Vagina (tissue), 2 donors: ENCODE data around the gene FYCO1. TPM values are rescaled to one million over a fixed set of nuclear protein-coding genes. Genes with fewer than 3 reads are reported as not detected.

Source experiments
- DNase-seq, 2 donors: peaks; one replicate each; pipeline ENCODE4 v3.0.0-alpha.2; 2017; ENCODE audit errors: extremely low spot score in 2 of 2
- H3K27ac ChIP-seq: fragments of 200-600 bp; sonication (generic); one replicate; pipeline ENCODE4 v1.5.1; 2019
- H3K27me3 ChIP-seq: fragments of 200-600 bp; sonication (generic); one replicate; pipeline ENCODE4 v1.5.1; 2019
- H3K36me3 ChIP-seq, 2 donors: fragments of 200-600 bp; sonication (generic); one replicate each; pipeline ENCODE4 v1.5.1; 2017 to 2019
- H3K4me1 ChIP-seq: fragments of 200-600 bp; sonication (generic); one replicate; pipeline ENCODE4 v1.5.1; 2019
- H3K4me3 ChIP-seq, 2 donors: fragments of 200-600 bp; sonication (generic); 1 replicate in 1 of 2; 2 replicates in 1 of 2; pipeline ENCODE4 v1.5.1; 2016 to 2019
- H3K9me3 ChIP-seq: fragments of 200-600 bp; sonication (generic); one replicate; pipeline ENCODE4 v1.5.1; 2019
- POLR2A ChIP-seq, 2 donors: fragments of 450-650 bp; IDR thresholded peaks; one replicate each; pipeline ENCODE4 v1.6.1; 2017; ENCODE audit warnings: antibody characterized with exemption in 2 of 2, mild to moderate bottlenecking in 2 of 2, moderate library complexity in 2 of 2
- POLR2AphosphoS5 ChIP-seq, 2 donors: sonication (generic); formaldehyde crosslinking; IDR thresholded peaks; one replicate each; pipeline ENCODE4 v1.9.0; 2017; ENCODE audit warnings: antibody characterized with exemption in 2 of 2, mild to moderate bottlenecking in 2 of 2, low read depth in 1 of 2; ENCODE audit not compliant: insufficient read depth in 1 of 2
- intact Hi-C: fragments of 100-400 bp; cut with DNase I; formaldehyde crosslinking; loops from one replicate; pipeline ENCODE4 v1.15.1; 2023
- total RNA-seq: library from RNA; depleted of rRNA; stranded (reverse); fragments of >200 nt; gene quantifications from one replicate; pipeline ENCODE4 v1.2.3, GENCODE V29; 2016
- TF ChIP-seq, protein P1 (sequence below), 3 experiments: fragments of 450-650 bp in 2 of 3; fragments of 200-600 bp in 1 of 3; sonication (generic) in 1 of 3; IDR thresholded peaks; one replicate each; pipeline ENCODE4 v1.5.1; 2017 to 2019; ENCODE audit warnings: antibody characterized with exemption in 3 of 3, mild to moderate bottlenecking in 2 of 3, moderate library complexity in 2 of 3

FYCO1 gene
- total RNA-seq, 1 donor from 2014 or later, result 45.7 TPM

DNA sequence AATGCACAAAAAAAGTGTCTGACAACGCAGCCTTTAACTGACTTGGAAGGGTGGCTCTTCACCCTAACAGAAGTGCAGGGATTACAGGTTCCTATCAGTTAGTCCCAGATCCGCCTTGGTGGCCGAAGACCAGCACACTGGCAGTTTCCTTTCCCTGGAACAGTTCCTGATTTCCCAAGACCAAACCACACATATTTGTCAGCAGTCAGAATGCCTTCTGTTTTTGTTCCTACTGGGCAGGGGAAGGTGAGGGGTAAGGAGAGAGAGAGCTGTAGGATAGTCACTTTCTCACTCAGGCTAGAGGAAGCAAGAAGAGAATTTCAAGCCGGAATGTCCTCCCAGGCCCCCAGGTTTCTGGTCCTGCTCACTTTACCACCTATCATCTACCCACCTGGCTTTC, 43.2 kb downstream of the FYCO1 start:
- no peaks in the 10 kb centered on the region for H3K27me3 ChIP-seq
- peak overlapping the region; percentile 79 for H3K27ac ChIP-seq
- TF ChIP-seq, protein P1, sequence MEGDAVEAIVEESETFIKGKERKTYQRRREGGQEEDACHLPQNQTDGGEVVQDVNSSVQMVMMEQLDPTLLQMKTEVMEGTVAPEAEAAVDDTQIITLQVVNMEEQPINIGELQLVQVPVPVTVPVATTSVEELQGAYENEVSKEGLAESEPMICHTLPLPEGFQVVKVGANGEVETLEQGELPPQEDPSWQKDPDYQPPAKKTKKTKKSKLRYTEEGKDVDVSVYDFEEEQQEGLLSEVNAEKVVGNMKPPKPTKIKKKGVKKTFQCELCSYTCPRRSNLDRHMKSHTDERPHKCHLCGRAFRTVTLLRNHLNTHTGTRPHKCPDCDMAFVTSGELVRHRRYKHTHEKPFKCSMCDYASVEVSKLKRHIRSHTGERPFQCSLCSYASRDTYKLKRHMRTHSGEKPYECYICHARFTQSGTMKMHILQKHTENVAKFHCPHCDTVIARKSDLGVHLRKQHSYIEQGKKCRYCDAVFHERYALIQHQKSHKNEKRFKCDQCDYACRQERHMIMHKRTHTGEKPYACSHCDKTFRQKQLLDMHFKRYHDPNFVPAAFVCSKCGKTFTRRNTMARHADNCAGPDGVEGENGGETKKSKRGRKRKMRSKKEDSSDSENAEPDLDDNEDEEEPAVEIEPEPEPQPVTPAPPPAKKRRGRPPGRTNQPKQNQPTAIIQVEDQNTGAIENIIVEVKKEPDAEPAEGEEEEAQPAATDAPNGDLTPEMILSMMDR (IDR thresholded peaks at IDR 0.05), result no peak
- TF ChIP-seq POLR2A (IDR thresholded peaks at IDR 0.05) (no peak), POLR2AphosphoS5 (IDR thresholded peaks at IDR 0.05; ENCODE audit: insufficient read depth in 1 of 2, low read depth in 1 of 2) (no peak)
- intact Hi-C loops, result no loop called here
- no peak for DNase-seq
- peaks cover 0 to 73% of the 10 kb centered on the region in 2 donors for H3K36me3 ChIP-seq
- peaks cover 46% of the 10 kb centered on the region for H3K4me1 ChIP-seq
- no peak overlapping the region for H3K4me3 ChIP-seq
- H3K9me3 ChIP-seq, result no peaks in the 10 kb centered on the region

DNA sequence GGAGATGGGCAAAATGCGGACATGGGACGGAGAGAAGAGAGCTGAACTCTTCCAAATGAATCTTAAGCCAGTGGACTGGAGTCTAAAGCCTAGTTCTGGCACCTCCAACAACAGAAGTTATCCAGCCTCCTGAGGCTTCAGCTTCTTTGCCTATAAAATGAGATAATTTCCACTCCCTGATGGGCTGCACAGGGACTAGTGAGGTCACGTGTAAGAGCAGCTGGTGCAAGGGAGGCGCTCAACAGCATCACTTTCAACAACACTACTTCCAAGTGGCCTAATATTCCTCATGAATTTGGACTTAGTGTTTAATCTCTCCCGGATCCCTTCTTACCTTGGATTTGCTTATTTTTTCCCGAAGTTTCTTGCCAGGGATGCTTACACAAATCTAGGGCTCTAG, 43.7 kb downstream of the FYCO1 start:
- intact Hi-C loops, result no loop called here
- no peaks in the 10 kb centered on the region for H3K9me3 ChIP-seq
- TF ChIP-seq POLR2A (IDR thresholded peaks at IDR 0.05) (no peak), POLR2AphosphoS5 (IDR thresholded peaks at IDR 0.05; ENCODE audit: insufficient read depth in 1 of 2, low read depth in 1 of 2) (no peak)
- TF ChIP-seq, protein P1 (IDR thresholded peaks at IDR 0.05), result no peak
- peak overlapping the region; percentile 79 for H3K27ac ChIP-seq
- no peaks in the 10 kb centered on the region for H3K27me3 ChIP-seq
- peaks cover 45% of the 10 kb centered on the region for H3K4me1 ChIP-seq
- no peak for DNase-seq
- peaks cover 0 to 77% of the 10 kb centered on the region in 2 donors for H3K36me3 ChIP-seq
- no peak overlapping the region for H3K4me3 ChIP-seq

DNA sequence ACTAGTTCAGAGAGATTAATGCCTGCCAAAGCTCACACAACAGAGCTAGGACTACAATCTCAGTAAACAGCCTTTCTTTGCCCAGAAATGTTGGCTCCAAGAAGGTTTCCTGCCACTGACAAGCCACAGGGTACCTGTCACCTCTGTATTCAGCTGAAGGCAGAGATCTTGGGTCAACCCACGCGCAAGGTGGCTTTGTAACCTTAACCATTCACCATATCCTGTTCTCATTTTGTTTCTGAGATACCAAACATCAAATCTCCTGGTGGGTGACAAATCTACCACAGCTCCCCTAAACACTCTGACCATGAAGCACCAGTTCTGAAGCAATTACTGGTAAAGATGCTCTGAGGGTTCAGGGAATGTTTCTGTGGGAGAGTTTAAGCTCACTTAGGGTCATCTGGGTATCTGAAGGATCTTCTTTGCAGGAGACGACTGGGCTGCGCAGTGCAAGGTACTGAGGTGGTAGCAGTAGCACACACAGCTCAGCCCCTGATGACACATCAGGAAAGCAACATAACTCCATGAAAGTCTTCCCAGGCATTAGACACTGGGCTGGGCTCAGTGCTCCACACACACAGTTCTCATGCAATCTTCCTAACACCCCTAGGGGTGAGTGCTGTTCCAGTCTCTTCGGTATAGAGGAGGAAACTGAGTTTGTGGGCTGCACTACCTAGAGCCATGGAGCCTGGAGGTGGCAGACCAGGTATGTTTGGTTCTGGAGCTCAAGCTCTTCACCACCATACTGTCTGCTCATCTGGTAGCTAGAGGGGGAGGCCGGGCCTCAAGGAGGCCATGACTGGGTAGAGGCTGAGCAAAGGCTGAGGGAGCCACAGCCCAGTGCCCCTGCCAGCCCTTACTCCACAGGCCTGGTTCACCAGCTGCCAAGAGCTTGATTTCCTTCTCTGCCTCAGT, 44.7 kb downstream of the FYCO1 start:
- Histone ChIP-seq H3K4me3 (no peak overlapping the region), H3K9me3 (no peaks in the 10 kb centered on the region), H3K27me3 (no peaks in the 10 kb centered on the region), H3K27ac (peak overlapping the region; percentile 79), H3K36me3 (peaks cover 0 to 73% of the 10 kb centered on the region in 2 donors), H3K4me1 (peaks cover 45% of the 10 kb centered on the region)
- DNase-seq, result no peak
- TF ChIP-seq, protein P1 (IDR thresholded peaks at IDR 0.05), result no peak
- TF ChIP-seq POLR2A (IDR thresholded peaks at IDR 0.05) (no peak), POLR2AphosphoS5 (IDR thresholded peaks at IDR 0.05; ENCODE audit: insufficient read depth in 1 of 2, low read depth in 1 of 2) (no peak)
- intact Hi-C loops, result no loop called here

DNA sequence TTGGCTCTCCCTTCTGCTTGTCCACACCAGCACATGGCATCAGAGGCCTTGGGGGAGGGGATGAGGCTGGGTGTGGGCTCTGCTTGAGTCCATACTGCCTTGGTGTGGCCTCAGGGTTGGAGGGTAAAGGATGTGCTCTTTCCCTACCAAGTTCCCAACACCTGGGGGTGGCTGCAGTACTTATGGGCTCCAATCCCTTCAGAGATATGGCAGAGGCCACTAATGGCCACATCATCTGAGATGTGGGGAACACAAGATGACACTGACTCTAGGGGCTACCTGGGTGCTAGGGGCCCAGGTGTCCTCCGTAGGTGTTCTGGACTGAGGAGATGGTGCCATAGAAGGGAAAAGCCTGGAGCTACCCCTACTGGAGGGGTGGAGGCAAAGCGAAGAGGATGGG, 45.5 kb downstream of the FYCO1 start:
- Histone ChIP-seq H3K4me3 (no peak overlapping the region), H3K27me3 (no peaks in the 10 kb centered on the region), H3K9me3 (no peaks in the 10 kb centered on the region), H3K27ac (peak overlapping the region; percentile 79), H3K36me3 (peaks cover 0 to 65% of the 10 kb centered on the region in 2 donors), H3K4me1 (peaks cover 45% of the 10 kb centered on the region)
- intact Hi-C loops, result no loop called here
- TF ChIP-seq POLR2A (IDR thresholded peaks at IDR 0.05) (no peak), POLR2AphosphoS5 (IDR thresholded peaks at IDR 0.05; ENCODE audit: insufficient read depth in 1 of 2, low read depth in 1 of 2) (no peak)
- TF ChIP-seq, protein P1 (IDR thresholded peaks at IDR 0.05), result no peak
- DNase-seq, result no peak

DNA sequence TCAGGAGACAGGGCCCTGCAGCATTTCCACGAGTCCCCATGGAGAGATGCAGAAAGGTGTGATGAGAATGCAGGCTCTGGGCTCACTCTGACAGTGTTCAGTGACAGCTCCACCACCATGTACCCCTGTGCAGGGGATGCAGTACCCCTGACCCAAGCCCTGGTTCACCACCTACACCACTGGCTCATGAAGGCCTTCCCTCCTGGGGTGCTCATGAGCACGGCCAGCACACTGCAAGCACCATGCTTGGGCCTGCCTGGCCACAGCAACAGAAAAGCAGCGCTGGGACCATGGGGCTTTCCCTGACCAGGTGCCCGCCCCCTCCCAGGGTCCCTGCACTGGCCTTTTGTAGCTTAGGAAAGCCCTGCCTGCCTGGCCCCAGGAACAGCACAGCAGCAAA, 46.2 kb downstream of the FYCO1 start:
- Histone ChIP-seq H3K27me3 (no peaks in the 10 kb centered on the region), H3K4me3 (no peak overlapping the region), H3K27ac (peak overlapping the region; percentile 79), H3K9me3 (no peaks in the 10 kb centered on the region), H3K36me3 (peaks cover 0 to 58% of the 10 kb centered on the region in 2 donors), H3K4me1 (peaks cover 45% of the 10 kb centered on the region)
- TF ChIP-seq POLR2A (IDR thresholded peaks at IDR 0.05) (no peak), POLR2AphosphoS5 (IDR thresholded peaks at IDR 0.05; ENCODE audit: insufficient read depth in 1 of 2, low read depth in 1 of 2) (no peak)
- TF ChIP-seq, protein P1 (IDR thresholded peaks at IDR 0.05), result no peak
- no peak for DNase-seq
- intact Hi-C loops, result no loop called here
